Adipose tissue (tissue), 3 donors: ENCODE measurements around the gene CHD3. TPM values are rescaled to one million over a fixed set of nuclear protein-coding genes. Genes with fewer than 3 reads are reported as not detected.

Source experiments
- H3K27ac ChIP-seq: one replicate; pipeline ENCODE4 v1.5.1; 2013; ENCODE audit warnings: low read depth, low read length
- WGBS, 3 donors: extraction: QIAGEN DNeasy Blood & Tissue Kit; methylation state at CpG; one replicate each; pipeline ENCODE4 v1.1.7; 2013; 5-methylcytosine and 5-hydroxymethylcytosine counted together
- polyA plus RNA-seq, 3 donors: library from polyadenylated mRNA; stranded (reverse); fragments of 200-250 nt; gene quantifications; one replicate each; pipeline ENCODE4 v1.2.3, GENCODE V29; 2013
- donor health status: healthy with polysubstance abuse.
- donor health status: Bipolar disorder and iron deficiency.
- donor health status: healthy.

CHD3 gene
- polyA plus RNA-seq, 3 donors, result 38.4 to 169 (median 39.4) TPM

DNA sequence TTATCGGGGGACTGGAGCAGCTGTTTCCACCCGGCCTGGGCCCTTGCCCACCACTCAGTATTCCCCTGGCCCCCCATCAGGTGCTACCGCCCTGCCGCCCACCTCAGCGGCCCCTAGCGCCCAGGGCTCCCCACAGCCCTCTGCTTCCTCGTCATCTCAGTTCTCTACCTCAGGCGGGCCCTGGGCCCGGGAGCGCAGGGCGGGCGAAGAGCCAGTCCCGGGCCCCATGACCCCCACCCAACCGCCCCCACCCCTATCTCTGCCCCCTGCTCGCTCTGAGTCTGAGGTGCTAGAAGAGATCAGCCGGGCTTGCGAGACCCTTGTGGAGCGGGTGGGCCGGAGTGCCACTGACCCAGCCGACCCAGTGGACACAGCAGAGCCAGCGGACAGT, 39.9 kb upstream of the CHD3 start:
- H3K27ac ChIP-seq, result no peak overlapping the region
- WGBS, 3 donors, result 92 to 94% (median 94%) methylated on average over 21 of the region's 21 CpGs

DNA sequence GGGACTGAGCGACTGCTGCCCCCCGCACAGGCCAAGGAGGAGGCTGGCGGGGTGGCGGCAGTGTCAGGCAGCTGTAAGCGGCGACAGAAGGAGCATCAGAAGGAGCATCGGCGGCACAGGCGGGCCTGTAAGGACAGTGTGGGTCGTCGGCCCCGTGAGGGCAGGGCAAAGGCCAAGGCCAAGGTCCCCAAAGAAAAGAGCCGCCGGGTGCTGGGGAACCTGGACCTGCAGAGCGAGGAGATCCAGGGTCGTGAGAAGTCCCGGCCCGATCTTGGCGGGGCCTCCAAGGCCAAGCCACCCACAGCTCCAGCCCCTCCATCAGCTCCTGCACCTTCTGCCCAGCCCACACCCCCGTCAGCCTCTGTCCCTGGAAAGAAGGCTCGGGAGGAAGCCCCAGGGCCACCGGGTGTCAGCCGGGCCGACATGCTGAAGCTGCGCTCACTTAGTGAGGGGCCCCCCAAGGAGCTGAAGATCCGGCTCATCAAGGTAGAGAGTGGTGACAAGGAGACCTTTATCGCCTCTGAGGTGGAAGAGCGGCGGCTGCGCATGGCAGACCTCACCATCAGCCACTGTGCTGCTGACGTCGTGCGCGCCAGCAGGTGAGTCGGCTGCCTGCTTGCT, 39.3 kb upstream of the CHD3 start:
- H3K27ac ChIP-seq, result no peak overlapping the region
- 88 to 89% (median 89%) methylated on average over 30 to 35 of the region's 35 CpGs for WGBS, 3 donors

DNA sequence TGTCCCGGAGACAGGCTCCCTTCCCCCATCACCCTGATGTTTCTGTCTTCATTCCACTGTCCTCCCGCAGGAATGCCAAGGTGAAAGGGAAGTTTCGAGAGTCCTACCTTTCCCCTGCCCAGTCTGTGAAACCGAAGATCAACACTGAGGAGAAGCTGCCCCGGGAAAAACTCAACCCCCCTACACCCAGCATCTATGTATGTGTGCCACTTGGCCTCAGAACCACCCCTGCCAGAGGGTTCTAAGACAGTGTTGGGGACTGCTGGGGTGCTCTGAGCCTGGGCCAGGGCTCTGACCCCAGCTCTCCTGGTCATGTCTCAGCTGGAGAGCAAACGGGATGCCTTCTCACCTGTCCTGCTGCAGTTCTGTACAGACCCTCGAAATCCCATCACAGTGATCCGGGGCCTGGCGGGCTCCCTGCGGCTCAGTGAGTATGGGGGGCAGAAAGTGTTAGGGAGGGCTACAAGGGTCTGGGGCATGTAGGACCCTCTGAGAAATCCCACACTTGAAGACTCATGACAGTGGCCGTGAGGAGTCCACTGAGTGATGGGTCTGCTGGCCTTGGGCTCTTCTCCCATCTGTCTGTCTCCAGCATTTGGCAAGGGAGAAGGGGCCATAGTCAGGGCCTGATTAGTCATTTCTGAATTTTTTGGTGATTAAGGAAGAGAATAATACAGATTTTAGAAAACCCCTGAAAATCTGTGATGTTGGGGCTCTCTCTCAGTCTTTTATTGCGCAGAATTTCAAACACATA, 38.7 kb upstream of the CHD3 start:
- H3K27ac ChIP-seq, result no peak overlapping the region
- 83 to 89% (median 89%) methylated on average over 12 of the region's 12 CpGs for WGBS, 3 donors

DNA sequence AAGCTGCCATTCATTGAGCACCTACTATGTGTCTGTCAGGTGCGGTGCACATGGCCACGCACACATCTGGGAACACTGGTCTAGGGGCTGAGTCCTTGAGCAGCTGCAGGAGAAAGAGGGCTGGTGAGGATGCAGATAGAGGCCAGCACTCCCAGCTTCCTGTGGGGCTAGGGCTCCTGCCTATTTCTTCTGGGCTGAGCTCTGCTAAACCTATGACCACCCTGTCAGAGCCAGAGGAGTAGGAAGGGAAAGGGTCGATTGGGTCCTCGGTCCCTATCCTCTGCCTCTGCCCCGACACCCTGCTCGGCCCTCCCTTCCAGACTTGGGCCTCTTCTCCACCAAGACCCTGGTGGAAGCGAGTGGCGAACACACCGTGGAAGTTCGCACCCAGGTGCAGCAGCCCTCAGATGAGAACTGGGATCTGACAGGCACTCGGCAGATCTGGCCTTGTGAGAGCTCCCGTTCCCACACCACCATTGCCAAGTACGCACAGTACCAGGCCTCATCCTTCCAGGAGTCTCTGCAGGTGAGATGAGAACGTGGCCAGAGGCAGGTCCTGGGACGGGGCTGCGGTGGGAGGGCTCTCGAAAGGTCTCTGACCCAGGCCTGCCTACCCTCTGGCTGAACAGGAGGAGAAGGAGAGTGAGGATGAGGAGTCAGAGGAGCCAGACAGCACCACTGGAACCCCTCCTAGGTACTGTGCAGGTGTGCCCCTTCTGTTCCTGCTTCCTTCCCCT, 37.7 kb upstream of the CHD3 start:
- H3K27ac ChIP-seq, result no peak overlapping the region
- WGBS, 3 donors, result 85 to 93% (median 89%) methylated on average over 14 to 17 of the region's 17 CpGs

DNA sequence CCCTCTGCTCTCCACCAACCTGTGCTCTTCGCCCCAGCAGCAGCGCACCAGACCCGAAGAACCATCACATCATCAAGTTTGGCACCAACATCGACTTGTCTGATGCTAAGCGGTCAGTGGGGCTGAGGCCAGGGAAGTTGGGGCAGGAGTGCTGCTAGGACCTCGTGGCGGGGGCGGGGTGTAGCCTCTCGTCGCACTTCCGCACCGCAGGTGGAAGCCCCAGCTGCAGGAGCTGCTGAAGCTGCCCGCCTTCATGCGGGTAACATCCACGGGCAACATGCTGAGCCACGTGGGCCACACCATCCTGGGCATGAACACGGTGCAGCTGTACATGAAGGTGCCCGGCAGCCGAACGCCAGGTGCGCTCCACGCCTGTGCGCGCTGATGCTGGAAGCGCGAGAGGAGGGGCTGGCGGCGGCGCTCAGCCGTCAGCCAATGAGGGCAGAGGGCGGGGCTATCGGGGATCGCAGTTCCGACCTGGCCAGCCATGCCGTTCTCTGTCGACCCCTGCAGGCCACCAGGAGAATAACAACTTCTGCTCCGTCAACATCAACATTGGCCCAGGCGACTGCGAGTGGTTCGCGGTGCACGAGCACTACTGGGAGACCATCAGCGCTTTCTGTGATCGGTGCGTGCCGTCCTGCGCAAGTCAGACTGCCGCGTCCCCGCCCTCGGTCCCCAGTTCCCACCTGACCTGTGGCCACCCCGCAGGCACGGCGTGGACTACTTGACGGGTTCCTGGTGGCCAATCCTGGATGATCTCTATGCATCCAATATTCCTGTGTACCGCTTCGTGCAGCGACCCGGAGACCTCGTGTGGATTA, 36.9 kb upstream of the CHD3 start:
- no peak overlapping the region for H3K27ac ChIP-seq
- WGBS, 3 donors, result 13 to 24% (median 21%) methylated on average over 59 to 60 of the region's 60 CpGs

DNA sequence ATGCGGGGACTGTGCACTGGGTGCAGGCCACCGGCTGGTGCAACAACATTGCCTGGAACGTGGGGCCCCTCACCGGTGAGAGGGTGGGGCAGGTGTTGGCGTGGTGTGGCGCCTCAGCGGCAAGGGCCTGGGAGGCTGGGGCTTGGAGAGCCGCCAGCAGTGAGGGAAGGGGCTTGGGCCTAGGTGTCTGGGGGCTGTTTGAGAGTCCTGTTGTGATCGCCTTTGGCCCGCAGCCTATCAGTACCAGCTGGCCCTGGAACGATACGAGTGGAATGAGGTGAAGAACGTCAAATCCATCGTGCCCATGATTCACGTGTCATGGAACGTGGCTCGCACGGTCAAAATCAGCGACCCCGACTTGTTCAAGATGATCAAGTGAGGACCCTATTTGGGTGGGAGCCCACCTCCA, 36.3 kb upstream of the CHD3 start:
- 51 to 76% (median 75%) methylated on average over 20 of the region's 20 CpGs for WGBS, 3 donors
- no peak overlapping the region for H3K27ac ChIP-seq

DNA sequence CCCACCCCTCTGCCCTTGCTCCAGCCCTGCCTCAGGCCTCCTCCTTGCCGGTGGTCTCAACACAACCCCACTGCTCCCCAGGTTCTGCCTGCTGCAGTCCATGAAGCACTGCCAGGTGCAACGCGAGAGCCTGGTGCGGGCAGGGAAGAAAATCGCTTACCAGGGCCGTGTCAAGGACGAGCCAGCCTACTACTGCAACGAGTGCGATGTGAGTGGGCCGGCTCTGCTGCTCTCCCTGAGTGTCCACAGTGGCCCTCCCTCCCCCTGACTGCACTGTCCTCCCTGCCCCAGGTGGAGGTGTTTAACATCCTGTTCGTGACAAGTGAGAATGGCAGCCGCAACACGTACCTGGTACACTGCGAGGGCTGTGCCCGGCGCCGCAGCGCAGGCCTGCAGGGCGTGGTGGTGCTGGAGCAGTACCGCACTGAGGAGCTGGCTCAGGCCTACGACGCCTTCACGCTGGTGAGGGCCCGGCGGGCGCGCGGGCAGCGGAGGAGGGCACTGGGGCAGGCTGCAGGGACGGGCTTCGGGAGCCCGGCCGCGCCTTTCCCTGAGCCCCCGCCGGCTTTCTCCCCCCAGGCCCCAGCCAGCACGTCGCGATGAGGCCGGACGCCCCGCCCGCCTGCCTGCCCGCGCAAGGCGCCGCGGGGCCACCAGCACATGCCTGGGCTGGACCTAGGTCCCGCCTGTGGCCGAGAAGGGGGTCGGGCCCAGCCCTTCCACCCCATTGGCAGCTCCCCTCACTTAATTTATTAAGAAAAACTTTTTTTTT, 35.5 kb upstream of the CHD3 start:
- WGBS, 3 donors, result 85 to 89% (median 88%) methylated on average over 42 to 51 of the region's 51 CpGs

DNA sequence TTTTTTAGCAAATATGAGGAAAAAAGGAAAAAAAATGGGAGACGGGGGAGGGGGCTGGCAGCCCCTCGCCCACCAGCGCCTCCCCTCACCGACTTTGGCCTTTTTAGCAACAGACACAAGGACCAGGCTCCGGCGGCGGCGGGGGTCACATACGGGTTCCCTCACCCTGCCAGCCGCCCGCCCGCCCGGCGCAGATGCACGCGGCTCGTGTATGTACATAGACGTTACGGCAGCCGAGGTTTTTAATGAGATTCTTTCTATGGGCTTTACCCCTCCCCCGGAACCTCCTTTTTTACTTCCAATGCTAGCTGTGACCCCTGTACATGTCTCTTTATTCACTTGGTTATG, 34.9 kb upstream of the CHD3 start:
- WGBS, 3 donors, result 78 to 90% (median 86%) methylated on average over 21 of the region's 21 CpGs
- H3K27ac ChIP-seq, result no peak overlapping the region

More for the DNA sequence above, 35.5 kb upstream of the CHD3 start:
- H3K27ac ChIP-seq, result no peak overlapping the region

DNA sequence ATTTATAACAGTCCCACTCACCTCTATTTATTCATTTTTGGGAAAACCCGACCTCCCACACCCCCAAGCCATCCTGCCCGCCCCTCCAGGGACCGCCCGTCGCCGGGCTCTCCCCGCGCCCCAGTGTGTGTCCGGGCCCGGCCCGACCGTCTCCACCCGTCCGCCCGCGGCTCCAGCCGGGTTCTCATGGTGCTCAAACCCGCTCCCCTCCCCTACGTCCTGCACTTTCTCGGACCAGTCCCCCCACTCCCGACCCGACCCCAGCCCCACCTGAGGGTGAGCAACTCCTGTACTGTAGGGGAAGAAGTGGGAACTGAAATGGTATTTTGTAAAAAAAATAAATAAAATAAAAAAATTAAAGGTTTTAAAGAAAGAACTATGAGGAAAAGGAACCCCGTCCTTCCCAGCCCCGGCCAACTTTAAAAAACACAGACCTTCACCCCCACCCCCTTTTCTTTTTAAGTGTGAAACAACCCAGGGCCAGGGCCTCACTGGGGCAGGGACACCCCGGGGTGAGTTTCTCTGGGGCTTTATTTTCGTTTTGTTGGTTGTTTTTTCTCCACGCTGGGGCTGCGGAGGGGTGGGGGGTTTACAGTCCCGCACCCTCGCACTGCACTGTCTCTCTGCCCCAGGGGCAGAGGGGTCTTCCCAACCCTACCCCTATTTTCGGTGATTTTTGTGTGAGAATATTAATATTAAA, 34.4 kb upstream of the CHD3 start:
- H3K27ac ChIP-seq, result no peak overlapping the region
- 70 to 78% (median 75%) methylated on average over 31 of the region's 31 CpGs for WGBS, 3 donors

DNA sequence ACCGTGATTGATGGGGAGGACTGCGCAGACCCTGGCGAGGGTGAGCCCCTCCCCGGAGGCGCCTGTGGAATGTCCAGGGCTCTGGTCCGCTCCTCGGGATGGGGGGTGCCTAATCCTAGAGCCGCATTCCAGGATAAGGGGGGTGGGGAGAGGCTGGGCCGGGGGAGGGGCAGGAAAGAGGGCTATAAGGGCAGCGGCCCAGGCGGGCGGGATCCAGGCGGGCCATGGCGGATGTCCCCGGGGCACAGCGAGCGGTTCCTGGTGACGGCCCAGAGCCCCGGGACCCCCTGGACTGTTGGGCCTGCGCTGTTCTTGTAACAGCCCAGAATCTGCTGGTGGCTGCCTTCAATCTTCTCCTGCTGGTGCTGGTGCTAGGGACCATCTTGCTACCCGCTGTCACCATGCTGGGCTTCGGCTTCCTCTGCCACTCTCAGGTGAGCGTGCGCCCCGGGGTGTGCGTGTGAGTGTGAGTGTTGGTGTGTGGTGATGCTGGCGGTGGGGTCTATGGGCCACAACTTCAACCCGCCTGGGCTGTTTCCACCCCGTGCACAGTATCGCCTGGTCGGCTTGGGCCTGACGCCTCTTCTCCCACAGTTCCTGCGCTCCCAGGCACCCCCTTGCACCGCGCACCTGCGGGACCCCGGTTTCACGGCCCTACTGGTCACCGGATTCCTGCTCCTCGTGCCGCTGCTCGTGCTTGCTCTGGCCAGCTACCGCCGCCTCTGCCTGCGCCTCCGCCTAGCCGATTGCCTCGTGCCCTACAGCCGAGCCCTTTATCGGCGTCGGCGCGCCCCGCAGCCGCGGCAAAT, 33.5 kb upstream of the CHD3 start, which contains the start of gene TMEM88:
TSS of gene TMEM88 (plus strand) at position 216 of the 809 bp plus-strand sequence. CDS start at position 225, 9 bp downstream.
- no peak within 1 kb of the TSS for H3K27ac ChIP-seq
- WGBS, 3 donors, result 52 to 64% (median 61%) methylated on average over 54 to 57 of the region's 57 CpGs

DNA sequence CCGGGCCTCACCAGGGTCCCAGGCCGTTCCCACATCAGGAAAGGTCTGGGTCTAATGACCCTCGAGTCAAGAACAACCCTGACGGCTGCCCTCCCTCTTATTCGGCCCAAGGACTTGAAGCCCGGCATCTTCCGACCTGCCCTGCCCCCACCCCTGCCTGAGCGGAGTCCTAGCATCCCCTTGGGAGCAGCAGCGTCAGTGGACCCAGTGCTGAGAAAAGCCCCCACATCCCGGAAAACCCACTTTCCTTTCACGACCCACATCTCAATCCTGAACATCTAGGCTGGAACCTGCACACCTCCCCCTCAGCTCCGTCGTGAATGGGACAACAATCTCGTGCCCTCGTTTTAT, 33.0 kb upstream of the CHD3 start:
- WGBS, 3 donors, result 17 to 34% (median 22%) methylated on average over 15 of the region's 15 CpGs
- H3K27ac ChIP-seq, result no peak overlapping the region

DNA sequence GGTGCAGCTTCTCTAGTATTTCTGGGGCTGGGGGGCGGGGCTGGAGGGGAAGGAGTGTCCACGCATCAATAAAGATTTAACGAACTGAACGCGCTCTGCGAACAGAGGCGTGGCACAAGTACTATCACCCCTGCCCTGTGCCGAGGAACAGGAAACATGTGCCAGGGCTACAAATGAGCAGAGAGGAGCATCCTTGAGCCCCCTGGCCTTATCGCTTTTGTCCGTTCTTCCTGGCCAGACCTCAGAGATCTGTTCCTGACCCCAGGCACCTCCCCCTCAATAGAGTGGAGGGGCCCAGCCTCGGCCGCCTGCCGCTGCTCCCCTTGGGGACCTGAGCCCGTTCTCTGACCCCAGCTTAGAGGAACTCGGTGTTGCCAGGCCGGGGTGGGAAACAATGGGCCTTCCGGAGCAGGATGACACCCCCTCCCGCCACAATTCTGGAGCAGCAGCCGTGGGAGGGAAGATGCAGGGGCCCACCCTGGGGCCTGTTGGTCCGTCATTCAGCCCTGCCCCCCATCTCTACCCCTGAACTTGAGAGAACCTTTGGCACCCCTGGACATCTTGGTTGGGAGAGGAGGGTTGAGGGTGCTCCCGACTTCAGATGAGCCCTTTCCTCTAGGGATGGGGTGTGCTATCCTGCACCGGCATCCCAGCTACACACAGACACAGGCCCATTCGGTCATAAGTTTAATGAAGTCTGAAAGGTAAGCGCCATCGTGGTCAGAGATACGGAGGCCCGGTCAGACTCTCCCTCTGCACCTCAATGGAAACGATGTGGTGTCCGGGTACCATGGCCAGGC, 32.4 kb upstream of the CHD3 start:
- WGBS, 3 donors, result 3 to 23% (median 4%) methylated on average over 29 of the region's 29 CpGs
- H3K27ac ChIP-seq, result peak overlapping the region; percentile 56

DNA sequence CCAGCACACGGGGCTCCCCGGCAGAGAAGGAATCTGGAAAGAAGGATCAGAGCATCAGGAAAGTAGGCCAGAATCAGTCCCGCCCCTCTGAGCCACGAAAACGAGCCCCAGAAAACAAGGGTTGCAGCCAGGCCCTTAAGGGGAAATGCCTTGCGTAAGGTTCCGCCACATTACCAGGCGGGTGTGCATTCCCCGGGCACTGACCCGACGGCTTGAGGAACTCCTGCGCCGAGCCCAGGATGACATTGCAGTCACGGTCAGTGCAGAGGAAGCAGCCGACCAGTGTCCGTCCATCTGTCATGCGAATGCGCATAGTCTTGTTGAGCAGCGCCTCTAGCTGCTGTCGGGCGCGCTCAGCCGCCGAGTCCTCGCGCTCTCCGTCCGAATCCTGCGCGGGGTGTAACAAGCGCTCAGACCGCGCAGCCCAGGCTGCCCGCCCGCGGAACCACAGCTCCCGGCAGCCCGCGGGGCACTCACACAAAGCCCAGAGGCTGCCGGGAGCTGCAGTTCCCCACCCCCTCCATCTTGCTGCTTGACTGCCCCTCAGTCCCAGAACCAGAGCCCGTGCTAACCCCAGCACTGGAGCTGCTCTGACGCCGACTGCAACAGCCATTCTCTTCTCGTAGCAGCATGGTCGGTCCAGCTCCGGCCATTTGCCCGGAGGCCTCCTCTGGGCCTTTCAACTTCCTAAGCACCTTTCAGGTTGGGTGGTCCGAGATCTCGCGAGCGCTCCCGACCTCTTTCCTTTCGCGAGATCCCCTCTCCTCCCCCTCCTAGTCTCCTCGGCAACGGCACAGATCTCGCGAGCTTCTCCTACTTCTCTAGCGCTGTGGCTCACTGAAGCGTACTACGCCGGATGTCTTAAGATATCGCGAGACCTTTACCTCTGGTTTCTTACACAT, 31.5 kb upstream of the CHD3 start, which contains the start of gene NAA38:
TSS of gene NAA38 (minus strand) at position 749 of the 902 bp plus-strand sequence. CDS start at position 653, 96 bp downstream.
- WGBS, 3 donors, result 0 to 1% (median 0%) methylated on average over 64 of the region's 64 CpGs
- H3K27ac ChIP-seq, result peak within 1 kb of the TSS; percentile 56

DNA sequence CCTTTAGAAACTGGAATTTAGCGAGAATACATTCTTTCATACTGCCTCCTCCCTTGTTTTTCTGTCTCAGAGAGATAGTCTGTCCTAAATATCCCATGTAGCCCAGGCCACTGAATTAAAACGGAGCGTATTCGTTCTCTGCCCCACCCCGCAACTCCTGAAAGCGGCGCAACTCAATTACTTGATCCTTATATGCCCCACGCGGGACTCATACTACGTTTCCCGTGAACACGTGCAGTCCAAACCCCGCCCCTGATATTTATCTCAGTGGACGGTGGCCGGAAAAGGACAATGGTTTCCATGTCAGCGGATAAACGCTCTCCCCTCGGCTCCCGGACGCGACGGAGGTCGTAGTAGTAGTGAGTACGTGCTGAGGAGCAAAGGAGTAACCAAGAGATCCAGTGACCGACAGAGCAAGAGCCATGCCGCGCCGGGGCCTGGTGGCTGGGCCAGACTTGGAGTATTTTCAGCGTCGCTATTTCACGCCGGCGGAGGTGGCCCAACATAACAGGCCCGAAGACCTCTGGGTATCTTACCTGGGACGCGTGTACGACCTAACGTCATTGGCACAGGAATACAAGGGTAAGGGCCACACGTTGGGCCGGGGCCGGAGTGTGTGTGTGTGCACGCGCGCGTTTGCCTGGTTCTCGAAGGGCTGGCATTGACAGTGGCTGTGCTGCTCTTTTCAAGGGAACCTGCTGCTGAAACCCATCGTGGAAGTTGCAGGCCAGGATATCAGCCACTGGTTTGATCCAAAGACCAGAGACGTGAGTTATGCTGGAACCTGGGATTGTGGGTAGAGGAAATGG, 30.7 kb upstream of the CHD3 start, which contains the start of gene CYB5D1:
TSS of gene CYB5D1 (plus strand) at position 291 of the 809 bp plus-strand sequence. CDS start at position 423, 132 bp downstream.
- WGBS, 3 donors, result 2 to 4% (median 3%) methylated on average over 48 of the region's 48 CpGs
- peak within 1 kb of the TSS; percentile 56 for H3K27ac ChIP-seq
